AG09309 (cell line): ENCODE measurements around the gene CD207.

Source experiments
- DNase-seq: peaks from one replicate; pipeline ENCODE4 v3.0.0-alpha.2; 2010; ENCODE audit warnings: low read depth
- H3K4me3 ChIP-seq: 2 replicates; pipeline ENCODE4 v1.5.1; 2011; ENCODE audit warnings: mild to moderate bottlenecking, low read depth, low read length, moderate library complexity; ENCODE audit not compliant: control insufficient read depth
- TF ChIP-seq, protein P1 (sequence below): IDR thresholded peaks from 2 replicates; pipeline ENCODE4 v1.5.1; 2011; ENCODE audit warnings: mild to moderate bottlenecking, low read depth, low read length, inconsistent platforms; ENCODE audit not compliant: insufficient read depth, control insufficient read depth; ENCODE audit errors: missing control alignments

The CD207 gene

DNA sequence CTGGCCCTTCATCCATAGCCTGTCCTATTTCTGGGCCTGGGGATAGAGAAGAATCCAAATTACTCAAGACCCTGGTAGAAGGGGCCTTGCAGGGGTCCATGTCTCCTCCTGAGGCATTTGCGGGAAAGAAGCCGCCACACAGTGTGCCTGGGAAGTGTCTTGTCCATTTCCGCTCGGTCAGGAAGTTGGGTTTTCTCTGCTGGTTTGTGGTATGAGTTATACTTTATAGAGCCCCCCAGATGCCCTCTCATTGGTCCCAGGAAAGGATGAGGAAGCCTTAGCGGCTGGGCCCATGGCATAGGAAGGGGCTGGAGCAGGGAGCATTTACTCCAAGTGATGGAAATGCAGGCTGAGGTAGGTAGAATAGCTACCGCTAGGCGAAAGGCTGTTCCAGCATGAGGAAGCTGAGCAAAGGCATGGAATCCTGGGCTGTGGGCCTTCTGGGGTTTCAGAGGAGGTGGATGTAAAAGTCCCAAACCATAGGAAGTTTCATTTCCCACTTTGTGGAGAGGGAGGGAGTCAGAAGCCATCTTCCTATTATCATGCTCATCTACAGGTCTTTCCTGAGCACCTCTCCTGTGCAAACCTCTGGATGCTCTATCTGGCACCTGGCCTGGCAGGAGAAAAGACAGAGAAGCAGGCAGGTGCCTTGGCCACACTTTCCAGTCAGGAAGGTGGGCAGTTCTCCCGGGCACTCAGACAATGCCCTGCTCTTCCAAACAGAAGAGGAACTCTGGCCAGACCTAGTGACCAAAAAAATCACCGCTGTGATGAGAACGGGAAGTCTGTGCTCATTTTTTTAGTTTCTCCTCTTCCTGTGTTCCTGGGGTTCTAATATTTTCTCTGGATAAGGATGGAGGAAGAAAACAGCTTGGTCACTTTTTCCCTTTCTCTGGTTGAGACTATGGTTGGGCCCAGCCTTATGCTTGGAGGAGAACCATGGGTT, 2.6 kb upstream of the CD207 start:
- TF ChIP-seq, protein P1, sequence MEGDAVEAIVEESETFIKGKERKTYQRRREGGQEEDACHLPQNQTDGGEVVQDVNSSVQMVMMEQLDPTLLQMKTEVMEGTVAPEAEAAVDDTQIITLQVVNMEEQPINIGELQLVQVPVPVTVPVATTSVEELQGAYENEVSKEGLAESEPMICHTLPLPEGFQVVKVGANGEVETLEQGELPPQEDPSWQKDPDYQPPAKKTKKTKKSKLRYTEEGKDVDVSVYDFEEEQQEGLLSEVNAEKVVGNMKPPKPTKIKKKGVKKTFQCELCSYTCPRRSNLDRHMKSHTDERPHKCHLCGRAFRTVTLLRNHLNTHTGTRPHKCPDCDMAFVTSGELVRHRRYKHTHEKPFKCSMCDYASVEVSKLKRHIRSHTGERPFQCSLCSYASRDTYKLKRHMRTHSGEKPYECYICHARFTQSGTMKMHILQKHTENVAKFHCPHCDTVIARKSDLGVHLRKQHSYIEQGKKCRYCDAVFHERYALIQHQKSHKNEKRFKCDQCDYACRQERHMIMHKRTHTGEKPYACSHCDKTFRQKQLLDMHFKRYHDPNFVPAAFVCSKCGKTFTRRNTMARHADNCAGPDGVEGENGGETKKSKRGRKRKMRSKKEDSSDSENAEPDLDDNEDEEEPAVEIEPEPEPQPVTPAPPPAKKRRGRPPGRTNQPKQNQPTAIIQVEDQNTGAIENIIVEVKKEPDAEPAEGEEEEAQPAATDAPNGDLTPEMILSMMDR, result no peak

DNA sequence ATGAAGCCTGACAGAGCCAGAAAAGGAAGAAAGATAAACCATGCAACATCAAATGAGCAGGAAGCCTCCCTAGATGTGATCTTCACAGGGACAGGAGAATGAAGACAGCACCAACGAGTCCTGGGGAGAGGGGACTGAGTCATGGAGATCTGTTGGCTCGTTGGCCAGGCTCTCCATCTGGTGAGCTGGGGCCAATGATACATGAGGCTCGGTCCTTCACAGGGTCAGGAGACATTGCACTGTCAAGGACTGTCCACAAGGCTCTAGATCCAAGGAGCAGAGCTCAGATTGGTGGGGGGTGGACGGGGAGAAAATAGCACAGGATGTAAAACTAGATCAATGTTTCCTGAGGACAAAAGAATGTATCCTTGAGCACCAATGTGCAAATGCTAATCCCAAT, 735 bp downstream of the CD207 start:
- TF ChIP-seq, protein P1, result no peak
- no peak overlapping the region for H3K4me3 ChIP-seq
- no peak for DNase-seq

More for the DNA sequence above, 2.6 kb upstream of the CD207 start:
- DNase-seq, result no peak
- H3K4me3 ChIP-seq, result no peak overlapping the region

DNA sequence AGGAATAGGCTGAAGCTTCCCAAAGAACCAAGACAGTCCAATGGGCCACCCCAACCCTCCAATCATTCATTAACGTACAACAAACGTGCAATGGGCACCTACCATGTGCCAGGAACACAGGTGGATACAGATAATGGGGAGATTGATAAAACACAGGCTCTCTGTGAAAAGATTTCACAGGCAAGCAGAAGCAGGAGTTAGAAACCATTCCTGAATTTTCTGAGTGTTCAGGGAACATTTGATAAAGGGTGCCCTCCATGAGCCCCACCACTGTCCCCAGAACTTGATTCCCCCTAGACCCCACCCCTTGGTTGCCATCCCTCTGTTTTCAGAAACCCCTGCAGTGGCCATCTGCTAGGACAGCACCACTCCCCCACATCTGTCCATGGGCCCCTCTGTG, 1.5 kb downstream of the CD207 start:
- no peak for DNase-seq

DNA sequence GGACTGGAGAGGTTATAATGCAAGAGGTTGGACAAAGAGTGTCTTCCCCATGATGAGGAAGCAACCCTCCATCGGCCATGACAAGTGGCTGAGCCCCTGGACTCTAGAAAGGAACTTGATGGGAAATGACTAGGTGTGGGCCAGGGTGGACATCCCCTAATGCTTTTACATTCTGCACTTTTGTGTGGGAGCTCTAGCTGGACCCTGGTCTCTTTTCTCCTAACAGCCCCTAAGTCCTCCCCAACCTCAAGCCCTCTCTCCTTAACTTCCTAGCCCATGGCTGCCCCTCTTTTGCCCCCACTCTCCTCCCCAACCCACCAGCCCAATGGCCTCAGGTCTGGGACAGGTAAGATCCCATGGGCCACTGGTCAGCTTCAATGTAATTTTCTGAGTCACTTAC, 2.4 kb downstream of the CD207 start:
- TF ChIP-seq, protein P1, result no peak
- no peak overlapping the region for H3K4me3 ChIP-seq
- DNase-seq, result no peak

More for the DNA sequence above, 1.5 kb downstream of the CD207 start:
- H3K4me3 ChIP-seq, result no peak overlapping the region
- TF ChIP-seq, protein P1, result no peak

DNA sequence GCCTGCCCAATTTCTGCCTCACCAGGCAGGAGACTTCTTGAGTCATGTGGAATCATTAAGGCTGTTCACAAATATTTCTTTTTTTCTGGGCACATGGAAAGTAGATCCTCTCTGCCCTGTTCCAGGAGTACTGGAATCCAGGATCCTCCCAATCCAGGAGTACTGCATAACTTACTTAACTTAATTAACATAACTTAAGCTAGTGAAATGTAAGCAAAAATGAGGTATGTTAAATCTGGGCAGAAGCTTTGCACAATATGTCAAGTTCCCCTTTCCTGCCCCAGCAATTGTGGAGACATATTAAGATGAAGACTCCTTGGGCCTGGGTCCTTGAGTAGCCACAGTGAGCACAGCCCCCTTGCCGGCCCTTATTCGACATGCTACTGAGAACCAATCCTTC, 3.2 kb downstream of the CD207 start:
- no peak overlapping the region for H3K4me3 ChIP-seq
- TF ChIP-seq, protein P1, result no peak
- no peak for DNase-seq

DNA sequence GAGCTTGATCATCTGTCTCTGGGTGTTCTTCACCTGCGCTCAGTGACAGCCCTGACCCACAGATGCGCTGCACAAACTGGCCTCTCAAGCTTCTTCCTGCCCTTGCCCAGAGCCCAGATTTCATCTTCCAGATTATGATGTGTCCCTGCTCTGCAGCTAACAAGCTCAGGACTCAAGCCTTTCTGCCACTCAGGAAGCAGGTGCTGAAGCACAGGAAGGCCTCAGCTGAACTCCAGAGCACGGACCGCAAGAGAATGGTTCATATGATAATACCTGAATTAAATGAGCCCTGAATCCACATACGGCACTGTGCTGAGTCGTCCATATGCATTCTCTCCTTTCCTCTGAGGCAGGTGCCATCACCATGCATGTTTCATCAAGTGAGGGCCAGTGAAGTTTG, 3.8 kb downstream of the CD207 start:
- DNase-seq, result no peak
- no peak overlapping the region for H3K4me3 ChIP-seq
- TF ChIP-seq, protein P1, result no peak
